MG63 (cell line): ENCODE results near the gene NATD1. TPM values are rescaled to one million over a fixed set of nuclear protein-coding genes. Genes with fewer than 3 reads are reported as not detected.

Experiments used
- DNase-seq: peaks from one replicate; pipeline ENCODE4 v3.0.0-alpha.2; 2020
- H3K27me3 ChIP-seq: fragments of 250-450 bp; sonication (Bioruptor Pico); 2 replicates; pipeline ENCODE4 v1.5.1; 2020; ENCODE audit warnings: mild to moderate bottlenecking, moderate library complexity
- H3K36me3 ChIP-seq: fragments of 250-450 bp; sonication (Bioruptor Pico); 2 replicates; pipeline ENCODE4 v1.5.1; 2020; ENCODE audit warnings: mild to moderate bottlenecking, moderate library complexity
- H3K4me3 ChIP-seq: fragments of 250-450 bp; sonication (Bioruptor Pico); 2 replicates; pipeline ENCODE4 v1.5.1; 2020; ENCODE audit warnings: mild to moderate bottlenecking, moderate library complexity
- H3K9me3 ChIP-seq: fragments of 250-450 bp; sonication (Bioruptor Pico); 2 replicates; pipeline ENCODE4 v1.5.1; 2020; ENCODE audit warnings: mild to moderate bottlenecking, moderate library complexity
- total RNA-seq: library from RNA; depleted of rRNA; stranded (reverse); fragments of >200 nt; shearing (Covaris generic); gene quantifications from 2 replicates; pipeline ENCODE4 v1.2.3, GENCODE V29; 2014; ENCODE audit warnings: low replicate concordance

Gene NATD1
- total RNA-seq, 1 experiment from 2014 or later = 0.36 TPM

- Histone ChIP-seq H3K9me3 (no peaks in the 10 kb centered on the region), H3K4me3 (peak overlapping the region; percentile 93), H3K27me3 (no peaks in the 10 kb centered on the region), H3K36me3 (peaks cover 4% of the 10 kb centered on the region; the same call in 1 of the 2 replicates)
- DNase-seq = no peak
These were observed 38.3 kb downstream of the NATD1 start for GRCh38 chr17:21214777-21215541.

GRCh38 chr17:21214015-21214776 is 39.0 kb downstream of the NATD1 start, which contains the start of gene TMEM11:
TMEM11 (minus strand) TSS chr17:21214161; CDS start chr17:21214152, 9 bp downstream.
- peak; percentile 94 for DNase-seq
- no peaks in the 10 kb centered on the region for H3K27me3 ChIP-seq

GRCh38 chr17:21213638-21214014 is 39.6 kb downstream of the NATD1 start:
- Histone ChIP-seq H3K27me3 (no peaks in the 10 kb centered on the region), H3K36me3 (peaks cover 4% of the 10 kb centered on the region; the same call in 1 of the 2 replicates), H3K9me3 (no peaks in the 10 kb centered on the region), H3K4me3 (peak overlapping the region; percentile 93)
- DNase-seq = peak; percentile 26

More at GRCh38 chr17:21214015-21214776, 39.0 kb downstream of the NATD1 start, which contains the start of gene TMEM11:
- peaks cover 4% of the 10 kb centered on the region; the same call in 1 of the 2 replicates for H3K36me3 ChIP-seq
- no peaks in the 10 kb centered on the region for H3K9me3 ChIP-seq
- H3K4me3 ChIP-seq = peak within 1 kb of the TSS; percentile 93

- Histone ChIP-seq H3K4me3 (peak overlapping the region; percentile 93), H3K9me3 (no peaks in the 10 kb centered on the region), H3K36me3 (peaks cover 4% of the 10 kb centered on the region; the same call in 1 of the 2 replicates), H3K27me3 (no peaks in the 10 kb centered on the region)
- no peak for DNase-seq
These were observed 40.2 kb downstream of the NATD1 start for GRCh38 chr17:21212826-21213637.

- Histone ChIP-seq H3K4me3 (no peak overlapping the region), H3K27me3 (no peaks in the 10 kb centered on the region), H3K9me3 (no peaks in the 10 kb centered on the region), H3K36me3 (peaks cover 4% of the 10 kb centered on the region; the same call in 1 of the 2 replicates)
- no peak for DNase-seq
These were observed 41.3 kb downstream of the NATD1 start for GRCh38 chr17:21211825-21212479.

- no peak for DNase-seq
- Histone ChIP-seq H3K36me3 (peaks cover 4% of the 10 kb centered on the region; the same call in 1 of the 2 replicates), H3K27me3 (no peaks in the 10 kb centered on the region), H3K4me3 (no peak overlapping the region), H3K9me3 (no peaks in the 10 kb centered on the region)
These were observed 42.7 kb downstream of the NATD1 start for GRCh38 chr17:21210411-21211076.

GRCh38 chr17:21209511-21210175 is 43.6 kb downstream of the NATD1 start:
- H3K4me3 ChIP-seq = no peak overlapping the region
- H3K9me3 ChIP-seq = no peaks in the 10 kb centered on the region
- peaks cover 4% of the 10 kb centered on the region; the same call in 1 of the 2 replicates for H3K36me3 ChIP-seq
- no peaks in the 10 kb centered on the region for H3K27me3 ChIP-seq
- no peak for DNase-seq

- H3K4me3 ChIP-seq = no peak overlapping the region
- H3K9me3 ChIP-seq = no peaks in the 10 kb centered on the region
- no peaks in the 10 kb centered on the region for H3K27me3 ChIP-seq
- DNase-seq = no peak
- H3K36me3 ChIP-seq = peaks cover 4% of the 10 kb centered on the region; the same call in 1 of the 2 replicates
These were observed 44.9 kb downstream of the NATD1 start for GRCh38 chr17:21208352-21208751.

GRCh38 chr17:21204935-21205334 is 48.3 kb downstream of the NATD1 start:
- no peak for DNase-seq
- Histone ChIP-seq H3K36me3 (no peaks in the 10 kb centered on the region), H3K9me3 (no peaks in the 10 kb centered on the region), H3K4me3 (no peak overlapping the region), H3K27me3 (no peaks in the 10 kb centered on the region)

GRCh38 chr17:21202512-21202911 is 50.7 kb downstream of the NATD1 start:
- no peaks in the 10 kb centered on the region for H3K27me3 ChIP-seq
- no peaks in the 10 kb centered on the region; the same call in 1 of the 2 replicates for H3K36me3 ChIP-seq
- no peak overlapping the region for H3K4me3 ChIP-seq
- no peak for DNase-seq
- H3K9me3 ChIP-seq = no peaks in the 10 kb centered on the region

- no peak overlapping the region for H3K4me3 ChIP-seq
- DNase-seq = no peak
- H3K36me3 ChIP-seq = no peaks in the 10 kb centered on the region; the same call in 1 of the 2 replicates
- H3K27me3 ChIP-seq = no peaks in the 10 kb centered on the region
- no peaks in the 10 kb centered on the region for H3K9me3 ChIP-seq
These were observed 51.3 kb downstream of the NATD1 start for GRCh38 chr17:21201874-21202273.

GRCh38 chr17:21201298-21201595 is 52.0 kb downstream of the NATD1 start:
- H3K36me3 ChIP-seq = no peaks in the 10 kb centered on the region; the same call in 1 of the 2 replicates
- DNase-seq = no peak

GRCh38 chr17:21200590-21201297 is 52.5 kb downstream of the NATD1 start:
- no peak overlapping the region for H3K4me3 ChIP-seq
- no peak for DNase-seq
- H3K27me3 ChIP-seq = no peaks in the 10 kb centered on the region
- H3K36me3 ChIP-seq = no peaks in the 10 kb centered on the region; the same call in 1 of the 2 replicates
- H3K9me3 ChIP-seq = no peaks in the 10 kb centered on the region

More at GRCh38 chr17:21201298-21201595, 52.0 kb downstream of the NATD1 start:
- Histone ChIP-seq H3K9me3 (no peaks in the 10 kb centered on the region), H3K4me3 (no peak overlapping the region), H3K27me3 (no peaks in the 10 kb centered on the region)

- Histone ChIP-seq H3K36me3 (no peaks in the 10 kb centered on the region; the same call in 1 of the 2 replicates), H3K9me3 (no peaks in the 10 kb centered on the region), H3K4me3 (no peak overlapping the region), H3K27me3 (no peaks in the 10 kb centered on the region)
- no peak for DNase-seq
These were observed 53.4 kb downstream of the NATD1 start for GRCh38 chr17:21199856-21200255.

- Histone ChIP-seq H3K4me3 (no peak overlapping the region), H3K36me3 (no peaks in the 10 kb centered on the region; the same call in 1 of the 2 replicates), H3K9me3 (no peaks in the 10 kb centered on the region), H3K27me3 (no peaks in the 10 kb centered on the region)
- DNase-seq = no peak
These were observed 53.9 kb downstream of the NATD1 start for GRCh38 chr17:21199311-21199710.
